ENCODE results near the gene DSTYK. TPM values are rescaled to one million over a fixed set of nuclear protein-coding genes. Genes with fewer than 3 reads are reported as not detected.

The DSTYK gene
- total RNA-seq, 1 donor from 2014 or later: 11.3 TPM

DNA sequence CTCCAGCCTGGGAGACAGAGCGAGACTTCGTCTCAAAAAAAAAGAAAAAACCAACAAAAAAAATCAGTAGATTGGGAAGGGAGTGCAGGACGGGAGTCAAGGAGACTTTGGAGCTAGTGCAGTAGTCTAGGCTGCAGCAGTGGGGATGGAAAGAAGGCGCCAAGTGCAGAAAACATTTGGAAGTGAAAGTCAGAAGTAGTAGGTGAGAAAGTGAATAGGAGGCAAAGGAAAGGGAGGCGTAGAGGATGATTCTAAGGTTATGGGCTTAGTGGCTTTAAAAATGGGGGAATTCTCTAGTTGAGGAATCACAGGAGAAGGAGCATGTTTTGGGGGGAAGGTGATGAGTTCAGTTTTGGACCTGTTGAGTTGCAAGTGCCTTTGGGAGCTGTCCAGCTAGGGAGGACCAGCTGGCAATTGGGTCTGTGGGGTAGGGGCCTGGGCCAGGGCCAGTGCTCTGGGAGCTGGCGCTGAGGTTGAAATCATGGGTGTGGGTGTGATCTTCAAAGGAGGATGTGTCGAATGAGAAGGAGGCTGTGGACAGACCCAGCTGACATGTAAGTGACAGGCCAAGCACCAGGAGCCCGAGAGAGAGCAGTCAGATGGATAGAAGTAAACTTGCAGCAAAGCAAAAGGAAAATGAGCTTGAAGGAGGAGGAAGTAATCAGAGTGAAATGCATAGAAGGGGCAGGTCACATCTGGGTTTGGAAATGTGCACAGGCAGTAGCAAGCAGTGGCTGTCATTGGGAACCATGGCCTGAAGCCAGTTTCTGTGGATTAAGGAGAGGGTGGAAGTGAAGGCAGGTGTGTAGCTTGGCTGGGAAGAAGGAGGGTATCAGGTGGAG, 32.1 kb upstream of the DSTYK start:
- H3K4me3 ChIP-seq (ENCODE audit: low read depth, low read length): no peak overlapping the region
- no peak for DNase-seq (ENCODE audit: low read depth)
- H3K27me3 ChIP-seq (ENCODE audit: control insufficient read depth, insufficient read depth, low read length): no peaks in the 10 kb centered on the region
- no peak for FAIRE-seq
- no peaks in the 10 kb centered on the region for H3K36me3 ChIP-seq (ENCODE audit: control insufficient read depth, insufficient read depth, low read length)
- TF ChIP-seq, protein P1, sequence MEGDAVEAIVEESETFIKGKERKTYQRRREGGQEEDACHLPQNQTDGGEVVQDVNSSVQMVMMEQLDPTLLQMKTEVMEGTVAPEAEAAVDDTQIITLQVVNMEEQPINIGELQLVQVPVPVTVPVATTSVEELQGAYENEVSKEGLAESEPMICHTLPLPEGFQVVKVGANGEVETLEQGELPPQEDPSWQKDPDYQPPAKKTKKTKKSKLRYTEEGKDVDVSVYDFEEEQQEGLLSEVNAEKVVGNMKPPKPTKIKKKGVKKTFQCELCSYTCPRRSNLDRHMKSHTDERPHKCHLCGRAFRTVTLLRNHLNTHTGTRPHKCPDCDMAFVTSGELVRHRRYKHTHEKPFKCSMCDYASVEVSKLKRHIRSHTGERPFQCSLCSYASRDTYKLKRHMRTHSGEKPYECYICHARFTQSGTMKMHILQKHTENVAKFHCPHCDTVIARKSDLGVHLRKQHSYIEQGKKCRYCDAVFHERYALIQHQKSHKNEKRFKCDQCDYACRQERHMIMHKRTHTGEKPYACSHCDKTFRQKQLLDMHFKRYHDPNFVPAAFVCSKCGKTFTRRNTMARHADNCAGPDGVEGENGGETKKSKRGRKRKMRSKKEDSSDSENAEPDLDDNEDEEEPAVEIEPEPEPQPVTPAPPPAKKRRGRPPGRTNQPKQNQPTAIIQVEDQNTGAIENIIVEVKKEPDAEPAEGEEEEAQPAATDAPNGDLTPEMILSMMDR (IDR thresholded peaks at IDR 0.05; ENCODE audit: insufficient read depth, low read length, severe bottlenecking): no peak

DNA sequence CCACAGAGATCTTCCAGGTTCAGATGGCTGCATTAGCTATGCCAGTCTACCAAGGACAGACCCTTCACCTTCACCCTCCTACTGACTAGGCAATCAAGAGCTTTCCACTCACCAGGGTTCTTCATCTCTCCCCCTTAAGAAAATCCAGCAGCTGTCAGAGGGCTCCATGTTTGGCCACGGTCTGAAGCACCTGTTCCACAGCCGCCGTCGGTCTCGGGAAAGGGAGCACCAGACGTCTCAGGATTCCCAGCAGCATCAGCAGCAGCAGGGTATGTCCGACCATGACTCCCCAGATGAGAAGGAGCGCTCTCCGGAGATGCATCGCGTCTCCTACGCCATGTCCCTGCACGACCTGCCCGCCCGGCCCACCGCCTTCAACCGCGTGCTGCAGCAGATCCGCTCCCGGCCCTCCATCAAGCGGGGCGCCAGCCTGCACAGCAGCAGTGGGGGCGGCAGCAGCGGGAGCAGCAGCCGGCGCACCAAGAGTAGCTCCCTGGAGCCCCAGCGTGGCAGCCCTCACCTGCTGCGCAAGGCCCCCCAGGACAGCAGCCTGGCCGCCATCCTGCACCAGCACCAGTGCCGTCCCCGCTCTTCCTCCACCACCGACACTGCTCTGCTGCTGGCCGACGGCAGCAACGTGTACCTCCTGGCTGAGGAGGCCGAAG, 30.0 kb upstream of the DSTYK start:
- TF ChIP-seq, protein P1 (IDR thresholded peaks at IDR 0.05; ENCODE audit: insufficient read depth, low read length, severe bottlenecking): no peak
- Histone ChIP-seq H3K36me3 (ENCODE audit: control insufficient read depth, insufficient read depth, low read length) (no peaks in the 10 kb centered on the region), H3K27me3 (ENCODE audit: control insufficient read depth, insufficient read depth, low read length) (no peaks in the 10 kb centered on the region), H3K4me3 (ENCODE audit: low read depth, low read length) (no peak overlapping the region)
- FAIRE-seq (no peak), DNase-seq (ENCODE audit: low read depth) (no peak)

DNA sequence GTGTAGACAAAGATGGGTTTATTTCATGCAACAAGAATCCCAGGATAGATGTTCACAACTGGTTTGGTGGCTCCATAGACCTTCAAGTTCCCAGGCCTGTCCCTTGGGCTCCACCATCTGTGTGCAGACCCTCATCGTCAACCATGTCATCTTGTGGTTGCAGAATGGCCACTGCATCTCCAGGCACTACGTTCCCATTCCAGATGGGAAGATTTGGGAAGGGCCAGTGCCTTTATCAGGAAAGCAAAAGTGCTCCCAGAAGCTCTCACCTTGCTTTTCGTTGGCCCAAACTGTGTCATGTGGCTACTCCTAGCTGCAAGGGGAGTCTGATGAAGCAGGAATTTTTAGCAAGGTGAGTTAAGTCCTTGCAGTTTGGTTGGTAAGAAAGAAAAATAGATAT, 29.1 kb upstream of the DSTYK start:
- FAIRE-seq: no peak
- no peaks in the 10 kb centered on the region for H3K36me3 ChIP-seq (ENCODE audit: control insufficient read depth, insufficient read depth, low read length)
- TF ChIP-seq, protein P1 (IDR thresholded peaks at IDR 0.05; ENCODE audit: insufficient read depth, low read length, severe bottlenecking): no peak
- no peaks in the 10 kb centered on the region for H3K27me3 ChIP-seq (ENCODE audit: control insufficient read depth, insufficient read depth, low read length)
- DNase-seq (ENCODE audit: low read depth): no peak
- H3K4me3 ChIP-seq (ENCODE audit: low read depth, low read length): no peak overlapping the region

- TF ChIP-seq, protein P1 (IDR thresholded peaks at IDR 0.05; ENCODE audit: insufficient read depth, low read length, severe bottlenecking): no peak
- no peak overlapping the region for H3K4me3 ChIP-seq (ENCODE audit: low read depth, low read length)
- H3K27me3 ChIP-seq (ENCODE audit: control insufficient read depth, insufficient read depth, low read length): no peaks in the 10 kb centered on the region
- DNase-seq (ENCODE audit: low read depth) (no peak), FAIRE-seq (no peak)
- no peaks in the 10 kb centered on the region for H3K36me3 ChIP-seq (ENCODE audit: control insufficient read depth, insufficient read depth, low read length)
Measured at GRCh38 chr1:205240118-205240517, 28.6 kb upstream of the DSTYK start.

DNA sequence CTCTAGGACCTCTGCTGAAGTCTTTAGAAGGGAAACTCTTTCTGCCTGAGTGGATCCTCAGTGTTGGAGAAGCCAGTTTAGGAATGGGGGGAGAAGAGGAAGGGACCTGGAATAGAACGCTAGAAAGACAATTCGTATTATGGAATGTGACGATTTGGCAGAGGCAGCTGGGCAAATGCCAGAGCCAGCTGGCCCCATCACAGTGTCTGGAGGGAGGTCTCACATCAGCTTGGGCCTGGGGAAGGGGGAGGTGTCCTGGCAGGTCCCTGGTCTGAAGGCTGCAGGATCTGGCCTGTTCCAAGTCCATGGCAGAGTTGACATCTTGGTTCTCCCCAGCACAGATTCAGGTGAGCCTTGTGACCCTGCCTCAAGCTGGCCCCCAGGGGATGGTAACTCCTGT, 27.6 kb upstream of the DSTYK start:
- no peaks in the 10 kb centered on the region for H3K36me3 ChIP-seq (ENCODE audit: control insufficient read depth, insufficient read depth, low read length)
- no peaks in the 10 kb centered on the region for H3K27me3 ChIP-seq (ENCODE audit: control insufficient read depth, insufficient read depth, low read length)
- DNase-seq (ENCODE audit: low read depth): no peak
- H3K4me3 ChIP-seq (ENCODE audit: low read depth, low read length): no peak overlapping the region
- TF ChIP-seq, protein P1 (IDR thresholded peaks at IDR 0.05; ENCODE audit: insufficient read depth, low read length, severe bottlenecking): no peak
- FAIRE-seq: no peak

Measured in bronchial epithelial cell (primary cell).